ENCODE measurements around the gene CTNND2. TPM values are rescaled to one million over a fixed set of nuclear protein-coding genes. Genes with fewer than 3 reads are reported as not detected.

Gene CTNND2
- total RNA-seq, 1 donor from 2014 or later = 13.9 TPM

DNA sequence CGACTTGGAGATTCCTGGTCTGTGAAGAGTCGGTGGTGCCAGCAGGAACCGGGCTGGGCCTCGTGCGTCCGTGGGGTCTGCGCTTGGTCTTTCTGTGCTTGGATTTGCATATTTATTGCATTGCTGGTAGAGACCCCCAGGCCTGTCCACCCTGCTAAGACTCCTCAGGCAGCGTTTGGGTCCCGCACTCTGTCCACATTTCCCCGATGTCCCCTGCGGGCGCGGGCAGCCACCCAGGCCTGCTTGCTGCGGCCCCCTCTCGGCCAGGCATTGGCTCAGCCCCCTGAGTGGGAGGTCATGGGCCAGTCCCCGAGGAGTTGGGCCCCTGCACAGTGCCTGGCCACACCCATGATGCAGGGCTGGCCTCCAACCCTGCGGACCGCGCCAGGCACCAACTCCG is 27.4 kb upstream of the CTNND2 start:
- Histone ChIP-seq H3K36me3 (no peaks in the 10 kb centered on the region), H3K4me1 (no peaks in the 10 kb centered on the region), H3K4me3 (no peak overlapping the region), H3K9me3 (ENCODE audit: low read depth) (no peaks in the 10 kb centered on the region), H2AFZ (replicated peaks) (no peak overlapping the region), H4K20me1 (ENCODE audit: low read depth) (no peaks in the 10 kb centered on the region), H3K27ac (no peak overlapping the region), H3K27me3 (no peaks in the 10 kb centered on the region), H3F3A (ENCODE audit: low read depth) (no peaks in the 10 kb centered on the region), H3K79me2 (ENCODE audit: low read depth) (no peaks in the 10 kb centered on the region), H3K4me2 (no peak overlapping the region), H3K9ac (no peak overlapping the region)
- no peak overlapping the region for H3K4me3 Mint-ChIP-seq
- no peak overlapping the region for H3K27ac Mint-ChIP-seq
- H3K9me3 Mint-ChIP-seq = no peaks in the 10 kb centered on the region
- DNase-seq (ENCODE audit: low spot score) = no peak
- H3K36me3 Mint-ChIP-seq = no peaks in the 10 kb centered on the region
- no peaks in the 10 kb centered on the region for H3K4me1 Mint-ChIP-seq
- H3K27me3 Mint-ChIP-seq (ENCODE audit: insufficient read depth, low read depth) = no peaks in the 10 kb centered on the region
- TF ChIP-seq EZH2 (IDR thresholded peaks at IDR 0.05) (no peak), EZH2phosphoT487 (IDR thresholded peaks at IDR 0.05) (no peak)
- TF ChIP-seq, protein P1, sequence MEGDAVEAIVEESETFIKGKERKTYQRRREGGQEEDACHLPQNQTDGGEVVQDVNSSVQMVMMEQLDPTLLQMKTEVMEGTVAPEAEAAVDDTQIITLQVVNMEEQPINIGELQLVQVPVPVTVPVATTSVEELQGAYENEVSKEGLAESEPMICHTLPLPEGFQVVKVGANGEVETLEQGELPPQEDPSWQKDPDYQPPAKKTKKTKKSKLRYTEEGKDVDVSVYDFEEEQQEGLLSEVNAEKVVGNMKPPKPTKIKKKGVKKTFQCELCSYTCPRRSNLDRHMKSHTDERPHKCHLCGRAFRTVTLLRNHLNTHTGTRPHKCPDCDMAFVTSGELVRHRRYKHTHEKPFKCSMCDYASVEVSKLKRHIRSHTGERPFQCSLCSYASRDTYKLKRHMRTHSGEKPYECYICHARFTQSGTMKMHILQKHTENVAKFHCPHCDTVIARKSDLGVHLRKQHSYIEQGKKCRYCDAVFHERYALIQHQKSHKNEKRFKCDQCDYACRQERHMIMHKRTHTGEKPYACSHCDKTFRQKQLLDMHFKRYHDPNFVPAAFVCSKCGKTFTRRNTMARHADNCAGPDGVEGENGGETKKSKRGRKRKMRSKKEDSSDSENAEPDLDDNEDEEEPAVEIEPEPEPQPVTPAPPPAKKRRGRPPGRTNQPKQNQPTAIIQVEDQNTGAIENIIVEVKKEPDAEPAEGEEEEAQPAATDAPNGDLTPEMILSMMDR (IDR thresholded peaks at IDR 0.05) = no peak

DNA sequence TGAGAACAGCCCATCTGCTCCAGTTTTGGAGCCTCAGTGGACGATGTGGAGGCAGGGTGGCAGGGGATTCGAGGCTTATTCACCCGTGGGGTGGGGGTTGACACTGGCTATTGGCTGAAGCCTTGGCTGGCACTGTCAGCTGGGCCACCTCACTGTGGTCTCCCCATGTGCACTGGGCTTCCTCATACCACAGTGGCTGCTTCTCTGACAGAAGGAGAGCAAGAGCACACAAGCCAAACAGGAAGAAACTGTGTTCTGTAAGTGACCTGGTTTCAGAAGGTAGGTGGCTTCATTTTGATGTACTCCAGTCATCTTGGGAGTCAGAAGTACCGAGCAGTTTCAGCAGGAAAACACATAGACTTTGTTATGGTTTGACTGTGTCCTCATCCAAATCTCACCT is 24.7 kb upstream of the CTNND2 start:
- no peak overlapping the region for H3K4me3 Mint-ChIP-seq
- Histone ChIP-seq H3K4me3 (no peak overlapping the region), H3K9me3 (ENCODE audit: low read depth) (no peaks in the 10 kb centered on the region), H3F3A (ENCODE audit: low read depth) (no peaks in the 10 kb centered on the region), H2AFZ (replicated peaks) (no peak overlapping the region), H4K20me1 (ENCODE audit: low read depth) (no peaks in the 10 kb centered on the region), H3K27ac (no peak overlapping the region), H3K4me2 (no peak overlapping the region), H3K79me2 (ENCODE audit: low read depth) (no peaks in the 10 kb centered on the region), H3K36me3 (no peaks in the 10 kb centered on the region), H3K9ac (no peak overlapping the region), H3K27me3 (no peaks in the 10 kb centered on the region), H3K4me1 (no peaks in the 10 kb centered on the region)
- TF ChIP-seq, protein P1 (IDR thresholded peaks at IDR 0.05) = no peak
- TF ChIP-seq EZH2 (IDR thresholded peaks at IDR 0.05) (no peak), EZH2phosphoT487 (IDR thresholded peaks at IDR 0.05) (no peak)
- no peaks in the 10 kb centered on the region for H3K36me3 Mint-ChIP-seq
- H3K27ac Mint-ChIP-seq = no peak overlapping the region
- H3K27me3 Mint-ChIP-seq (ENCODE audit: insufficient read depth, low read depth) = no peaks in the 10 kb centered on the region
- H3K4me1 Mint-ChIP-seq = no peaks in the 10 kb centered on the region
- H3K9me3 Mint-ChIP-seq = no peaks in the 10 kb centered on the region
- no peak for DNase-seq (ENCODE audit: low spot score)

DNA sequence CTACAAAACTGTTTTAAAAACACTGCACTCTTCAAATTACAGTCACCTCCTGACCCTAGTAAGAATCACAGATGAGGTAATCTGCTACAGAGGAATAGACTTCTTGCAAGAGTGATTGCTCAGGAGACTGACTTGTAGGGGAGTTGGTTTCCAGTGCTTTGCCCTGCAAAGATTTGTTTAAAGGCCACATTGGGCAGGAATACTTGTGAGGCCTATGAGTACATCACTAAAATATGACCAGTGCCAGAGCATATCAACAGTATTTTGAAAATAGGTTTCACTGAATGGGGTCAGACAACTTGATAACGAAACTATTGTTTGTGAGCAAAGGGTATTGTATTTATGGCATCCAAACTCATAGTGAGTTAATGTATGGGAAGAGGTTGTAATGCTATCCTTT is 21.5 kb upstream of the CTNND2 start:
- no peaks in the 10 kb centered on the region for H3K9me3 ChIP-seq (ENCODE audit: low read depth)
- H3K4me2 ChIP-seq = no peak overlapping the region
- H3K9ac ChIP-seq = no peak overlapping the region
- H4K20me1 ChIP-seq (ENCODE audit: low read depth) = no peaks in the 10 kb centered on the region
- H3K79me2 ChIP-seq (ENCODE audit: low read depth) = no peaks in the 10 kb centered on the region
- no peaks in the 10 kb centered on the region for H3K4me1 Mint-ChIP-seq
- H3K4me3 Mint-ChIP-seq = no peak overlapping the region
- DNase-seq (ENCODE audit: low spot score) = no peak
- TF ChIP-seq EZH2 (IDR thresholded peaks at IDR 0.05) (no peak), EZH2phosphoT487 (IDR thresholded peaks at IDR 0.05) (no peak)
- TF ChIP-seq, protein P1 (IDR thresholded peaks at IDR 0.05) = no peak
- H3K36me3 Mint-ChIP-seq = no peaks in the 10 kb centered on the region
- H3K9me3 Mint-ChIP-seq = peaks cover 3% of the 10 kb centered on the region
- no peak overlapping the region for H2AFZ ChIP-seq (replicated peaks)
- H3K4me3 ChIP-seq = no peak overlapping the region
- no peaks in the 10 kb centered on the region for H3K27me3 Mint-ChIP-seq (ENCODE audit: insufficient read depth, low read depth)
- H3K27me3 ChIP-seq = no peaks in the 10 kb centered on the region
- H3K36me3 ChIP-seq = no peaks in the 10 kb centered on the region
- no peaks in the 10 kb centered on the region for H3K4me1 ChIP-seq
- H3F3A ChIP-seq (ENCODE audit: low read depth) = no peaks in the 10 kb centered on the region
- no peak overlapping the region for H3K27ac ChIP-seq
- H3K27ac Mint-ChIP-seq = no peak overlapping the region
